BJ (cell line): Measurements from ENCODE around the gene TWNK. TPM values are rescaled to one million over a fixed set of nuclear protein-coding genes. Genes with fewer than 3 reads are reported as not detected.

ENCODE experiments used
- CTCF ChIA-PET: fragments of 350-600 bp; formaldehyde crosslinking; extraction: SDS; loops from one replicate; lab custom pipeline; 2021; ENCODE audit warnings: antibody characterized with exemption, inconsistent platforms; lab: Yijun Ruan, JAX
- POLR2A ChIA-PET: fragments of 300-600 bp; sonication (Branson Sonifier 250); formaldehyde crosslinking; extraction: SDS; loops from one replicate; lab custom pipeline; 2021; ENCODE audit warnings: antibody characterized with exemption; lab: Charles Lee
- DNase-seq: peaks from one replicate; pipeline ENCODE4 v3.0.0-alpha.2; 2011; ENCODE audit warnings: low read depth
- H3K27me3 ChIP-seq: 2 replicates; pipeline ENCODE4 v1.6.0; 2011; ENCODE audit warnings: low read length; ENCODE audit not compliant: control insufficient read depth, insufficient read depth
- H3K36me3 ChIP-seq: 2 replicates; pipeline ENCODE4 v1.5.1; 2011; ENCODE audit warnings: low read length; ENCODE audit not compliant: control insufficient read depth, insufficient read depth
- H3K4me3 ChIP-seq: 2 replicates; pipeline ENCODE4 v1.5.1; 2011; ENCODE audit warnings: low read depth, mild to moderate bottlenecking, control low read depth, low read length
- CTCF ChIP-seq: IDR thresholded peaks from 2 replicates; pipeline ENCODE4 v1.5.1; 2011; ENCODE audit warnings: low read depth, mild to moderate bottlenecking, control low read depth, inconsistent platforms, low read length, moderate library complexity; ENCODE audit not compliant: insufficient read depth
- polyA plus RNA-seq: library from polyadenylated mRNA; depleted of rRNA; stranded (reverse); fragments of >200 nt; gene quantifications from 2 replicates; pipeline ENCODE4 v1.2.3, GENCODE V29; 2011

TWNK gene
- polyA plus RNA-seq, 1 experiment = 5.5 TPM

- POLR2A ChIA-PET = no interaction called here
- no peak for DNase-seq
- no peak overlapping the region for H3K4me3 ChIP-seq
- H3K36me3 ChIP-seq = peaks cover 8% of the 10 kb centered on the region
- CTCF ChIA-PET = interaction anchor here (0.6 to 1.8 kb wide), 3 partner anchors 20 to 265 kb away, joined by 3 to 7 read pairs (median 4); partner anchors contain the start of gene SEMA4G
- TF ChIP-seq CTCF = no peak
- no peaks in the 10 kb centered on the region for H3K27me3 ChIP-seq
Observed at GRCh38 chr10:100948916-100949315, 38.4 kb upstream of the TWNK start.

- Histone ChIP-seq H3K4me3 (no peak overlapping the region), H3K27me3 (no peaks in the 10 kb centered on the region), H3K36me3 (peaks cover 4% of the 10 kb centered on the region; the same call in 1 of the 2 replicates)
- TF ChIP-seq CTCF = no peak
- DNase-seq = no peak
- ChIA-PET CTCF (no interaction called here), POLR2A (no interaction called here)
Observed at GRCh38 chr10:100960251-100960650, 27.1 kb upstream of the TWNK start.

GRCh38 chr10:100962351-100963080 is 24.8 kb upstream of the TWNK start:
- CTCF ChIA-PET = interaction anchor here (0.6 to 2.4 kb wide), 2 partner anchors 52 to 299 kb away, joined by 3 to 10 read pairs; no protein-coding TSS in a partner anchor
- no peak for DNase-seq
- Histone ChIP-seq H3K36me3 (peaks cover 5% of the 10 kb centered on the region; the same call in 1 of the 2 replicates), H3K27me3 (no peaks in the 10 kb centered on the region), H3K4me3 (no peak overlapping the region)
- POLR2A ChIA-PET = no interaction called here
- TF ChIP-seq CTCF = no peak

- H3K4me3 ChIP-seq = no peak overlapping the region
- no peak for TF ChIP-seq CTCF
- POLR2A ChIA-PET = no interaction called here
- 0 out of 2 replicates have a peak, but pooled peaks cover 2% of the 10 kb centered on the region for H3K36me3 ChIP-seq
- no peak for DNase-seq
- H3K27me3 ChIP-seq = no peaks in the 10 kb centered on the region
- CTCF ChIA-PET = interaction anchor here (0.9 to 4.2 kb wide), 2 partner anchors 10 to 51 kb away, joined by 3 to 22 read pairs; no protein-coding TSS in a partner anchor
Observed at GRCh38 chr10:100963826-100964225, 23.5 kb upstream of the TWNK start.

- 0 out of 2 replicates have a peak, but pooled peaks cover 2% of the 10 kb centered on the region for H3K36me3 ChIP-seq
- TF ChIP-seq CTCF = no peak
- H3K4me3 ChIP-seq = no peak overlapping the region
- ChIA-PET CTCF (interaction anchor here (1.2 to 4.2 kb wide), 6 partner anchors 9 to 49 kb away, joined by 3 to 22 read pairs (median 5); no protein-coding TSS in a partner anchor), POLR2A (interaction anchor here (0.6 kb wide), 1 partner anchor 57 kb away, joined by 30 read pairs; no protein-coding TSS in a partner anchor)
- H3K27me3 ChIP-seq = no peaks in the 10 kb centered on the region
- no peak for DNase-seq
Observed at GRCh38 chr10:100965820-100966219, 21.5 kb upstream of the TWNK start.
